Endodermal cell (in vitro differentiated cells): ENCODE data around the gene ARF6. TPM values are rescaled to one million over a fixed set of nuclear protein-coding genes. Genes with fewer than 3 reads are reported as not detected.
A peak's percentile ranks its signal among the peaks of the same experiment; 100 is the strongest.
"Not testable (repeated sequence)": the region's sequence is repeated elsewhere in the genome, so short reads cannot be mapped to it uniquely, and the experiment has no call there.

Experiments used
- DNase-seq: peaks from one replicate; pipeline ENCODE4 v3.0.0-alpha.2; 2017
- H3K27ac ChIP-seq: 2 replicates; pipeline ENCODE4 v1.5.1; 2013; ENCODE audit warnings: mild to moderate bottlenecking, low read depth, low read length, moderate library complexity
- H3K27me3 ChIP-seq: 2 replicates; pipeline ENCODE4 v1.6.1; 2013; ENCODE audit warnings: mild to moderate bottlenecking, low read length, moderate library complexity; ENCODE audit not compliant: insufficient read depth, control insufficient read depth, poor library complexity, severe bottlenecking
- H3K36me3 ChIP-seq: 2 replicates; pipeline ENCODE4 v1.7.0; 2013; ENCODE audit warnings: mild to moderate bottlenecking, low read length, moderate library complexity; ENCODE audit not compliant: control insufficient read depth, insufficient read depth
- H3K4me1 ChIP-seq: one replicate; pipeline ENCODE4 v1.7.0; 2013; ENCODE audit warnings: low read length; ENCODE audit not compliant: control insufficient read depth, insufficient read depth
- H3K4me3 ChIP-seq: 2 replicates; pipeline ENCODE4 v1.5.1; 2013; ENCODE audit warnings: mild to moderate bottlenecking, low read length, moderate library complexity
- H3K9ac ChIP-seq: 2 replicates; pipeline ENCODE4 v1.6.1; 2013; ENCODE audit warnings: mild to moderate bottlenecking, low read length, moderate library complexity; ENCODE audit not compliant: poor library complexity, severe bottlenecking; ENCODE audit errors: extremely low read depth
- H3K9me3 ChIP-seq: 2 replicates; pipeline ENCODE4 v1.6.1; 2013; ENCODE audit warnings: mild to moderate bottlenecking, low read length, moderate library complexity; ENCODE audit not compliant: control insufficient read depth
- H3K27ac Mint-ChIP-seq: 2 replicates; pipeline ENCODE4 v1.8.0; 2020; ENCODE audit warnings: mixed read lengths
- H3K27me3 Mint-ChIP-seq: 2 replicates; pipeline ENCODE4 v1.8.0; 2021; ENCODE audit warnings: mild to moderate bottlenecking, mixed read lengths; ENCODE audit not compliant: insufficient read depth
- H3K36me3 Mint-ChIP-seq: 2 replicates; pipeline ENCODE4 v1.8.0; 2020; ENCODE audit warnings: low read depth, mixed read lengths
- H3K4me1 Mint-ChIP-seq: 2 replicates; pipeline ENCODE4 v1.8.0; 2020; ENCODE audit warnings: mixed read lengths
- H3K4me3 Mint-ChIP-seq: 2 replicates; pipeline ENCODE4 v1.8.0; 2020; ENCODE audit warnings: mild to moderate bottlenecking, moderate library complexity, mixed read lengths
- H3K9me3 Mint-ChIP-seq: 2 replicates; pipeline ENCODE4 v1.8.0; 2020; ENCODE audit warnings: mild to moderate bottlenecking, mixed read lengths
- CTCF ChIP-seq: fragments of 200-600 bp; sonication (generic); conservative IDR thresholded peaks from 2 replicates; pipeline ENCODE4 v1.5.0; 2021; ENCODE audit warnings: antibody characterized with exemption, mild to moderate bottlenecking
- WGBS, 2 experiments: methylation state at CpG; one replicate each; pipeline versions ENCODE4 v1.1.5 to v1.1.7; 2013; ENCODE audit warnings: missing lambda C conversion rate in 2 of 2, mixed read lengths in 1 of 2; ENCODE audit not compliant: insufficient coverage in 1 of 2, insufficient read length in 1 of 2; 5-methylcytosine and 5-hydroxymethylcytosine counted together
- total RNA-seq, 2 donors: library from RNA; stranded (reverse); fragmentation: NEBNext Ultra II Directional in 1 of 2; extraction: Animal tissue kit (Norgen Biotek cat#: 25700) in 1 of 2; gene quantifications; 2 replicates in 1 of 2; 3 replicates in 1 of 2; pipeline ENCODE4 v1.2.1, GENCODE V29; 2021

The ARF6 gene
- total RNA-seq, 2 donors from 2014 or later = 45.2 to 46.7 TPM

GRCh38 chr14:49892301-49892635 lies 614 bp upstream of the ARF6 start:
- H3K9me3 Mint-ChIP-seq = no peaks in the 10 kb centered on the region
- peaks cover 23% of the 10 kb centered on the region for H3K36me3 ChIP-seq
- no peaks in the 10 kb centered on the region for H3K27me3 ChIP-seq
- peak overlapping the region; percentile 99 for H3K27ac Mint-ChIP-seq
- peaks cover 3% of the 10 kb centered on the region for H3K4me1 ChIP-seq
- no peak for TF ChIP-seq CTCF
- WGBS, 2 experiments = 15 to 22% methylated on average over 8 to 12 of the region's 12 CpGs
- H3K9me3 ChIP-seq = no peaks in the 10 kb centered on the region
- H3K4me3 Mint-ChIP-seq = peak overlapping the region; percentile 96
- DNase-seq = no peak
- peaks cover 28% of the 10 kb centered on the region for H3K4me1 Mint-ChIP-seq
- peaks cover 14% of the 10 kb centered on the region for H3K36me3 Mint-ChIP-seq
- peak overlapping the region; percentile 97 for H3K4me3 ChIP-seq
- H3K27me3 Mint-ChIP-seq = no peaks in the 10 kb centered on the region
- H3K9ac ChIP-seq = peak overlapping the region; percentile 78
- peak overlapping the region; percentile 92 for H3K27ac ChIP-seq

- H3K27ac ChIP-seq = peak overlapping the region; percentile 92
- peak overlapping the region; percentile 78 for H3K9ac ChIP-seq
- Mint-ChIP-seq H3K4me3 (peak overlapping the region; percentile 96), H3K36me3 (peaks cover 14% of the 10 kb centered on the region), H3K4me1 (peaks cover 28% of the 10 kb centered on the region), H3K27me3 (no peaks in the 10 kb centered on the region), H3K9me3 (no peaks in the 10 kb centered on the region), H3K27ac (peak overlapping the region; percentile 99)
- H3K36me3 ChIP-seq = peaks cover 23% of the 10 kb centered on the region
- H3K9me3 ChIP-seq = no peaks in the 10 kb centered on the region
- no peaks in the 10 kb centered on the region for H3K27me3 ChIP-seq
- H3K4me1 ChIP-seq = peaks cover 3% of the 10 kb centered on the region
- 1% methylated on average over 30 to 85 of the region's 85 CpGs for WGBS, 2 experiments
- peak overlapping the region; percentile 97 for H3K4me3 ChIP-seq
- no peak for TF ChIP-seq CTCF
- peak; percentile 65 for DNase-seq
Measured at GRCh38 chr14:49893309-49894213, 679 bp downstream of the ARF6 start.

GRCh38 chr14:49894214-49895107 lies 1.6 kb downstream of the ARF6 start:
- not testable (repeated sequence) for H3K27ac ChIP-seq
- peaks cover 28% of the 10 kb centered on the region for H3K4me1 Mint-ChIP-seq

More at GRCh38 chr14:49894214-49895107, 1.6 kb downstream of the ARF6 start:
- not testable (repeated sequence) for H3K27me3 ChIP-seq, H3K4me1 ChIP-seq, H3K27me3 Mint-ChIP-seq, H3K9me3 Mint-ChIP-seq, DNase-seq, H3K9me3 ChIP-seq
- H3K4me3 Mint-ChIP-seq = peak overlapping the region; percentile 96
- peak overlapping the region; percentile 97 for H3K27ac Mint-ChIP-seq
- peaks cover 23% of the 10 kb centered on the region for H3K36me3 ChIP-seq
- H3K4me3 ChIP-seq = peak overlapping the region; percentile 97
- H3K9ac ChIP-seq = peak overlapping the region; percentile 78
- 19 to 60% methylated on average over 1 to 7 of the region's 8 CpGs for WGBS, 2 experiments
- H3K36me3 Mint-ChIP-seq = peaks cover 14% of the 10 kb centered on the region
